Vagina (tissue), 2 donors: ENCODE results near the gene IZUMO1. TPM values are rescaled to one million over a fixed set of nuclear protein-coding genes. Genes with fewer than 3 reads are reported as not detected.

Experiments
- DNase-seq, 2 donors: peaks; one replicate each; pipeline ENCODE4 v3.0.0-alpha.2; 2017; ENCODE audit errors: extremely low spot score in 2 of 2
- H3K27ac ChIP-seq: fragments of 200-600 bp; sonication (generic); one replicate; pipeline ENCODE4 v1.5.1; 2019
- H3K27me3 ChIP-seq: fragments of 200-600 bp; sonication (generic); one replicate; pipeline ENCODE4 v1.5.1; 2019
- H3K36me3 ChIP-seq, 2 donors: fragments of 200-600 bp; sonication (generic); one replicate each; pipeline ENCODE4 v1.5.1; 2017 to 2019
- H3K4me1 ChIP-seq: fragments of 200-600 bp; sonication (generic); one replicate; pipeline ENCODE4 v1.5.1; 2019
- H3K4me3 ChIP-seq, 2 donors: fragments of 200-600 bp; sonication (generic); 1 replicate in 1 of 2; 2 replicates in 1 of 2; pipeline ENCODE4 v1.5.1; 2016 to 2019
- H3K9me3 ChIP-seq: fragments of 200-600 bp; sonication (generic); one replicate; pipeline ENCODE4 v1.5.1; 2019
- CTCF ChIP-seq, 3 experiments: fragments of 450-650 bp in 2 of 3; fragments of 200-600 bp in 1 of 3; sonication (generic) in 1 of 3; IDR thresholded peaks; one replicate each; pipeline ENCODE4 v1.5.1; 2017 to 2019; ENCODE audit warnings: antibody characterized with exemption in 3 of 3, mild to moderate bottlenecking in 2 of 3, moderate library complexity in 2 of 3
- POLR2A ChIP-seq, 2 donors: fragments of 450-650 bp; IDR thresholded peaks; one replicate each; pipeline ENCODE4 v1.6.1; 2017; ENCODE audit warnings: antibody characterized with exemption in 2 of 2, mild to moderate bottlenecking in 2 of 2, moderate library complexity in 2 of 2
- POLR2AphosphoS5 ChIP-seq, 2 donors: sonication (generic); formaldehyde crosslinking; IDR thresholded peaks; one replicate each; pipeline ENCODE4 v1.9.0; 2017; ENCODE audit warnings: antibody characterized with exemption in 2 of 2, mild to moderate bottlenecking in 2 of 2, low read depth in 1 of 2; ENCODE audit not compliant: insufficient read depth in 1 of 2
- intact Hi-C: fragments of 100-400 bp; cut with DNase I; formaldehyde crosslinking; loops from one replicate; pipeline ENCODE4 v1.15.1; 2023
- total RNA-seq: library from RNA; depleted of rRNA; stranded (reverse); fragments of >200 nt; gene quantifications from one replicate; pipeline ENCODE4 v1.2.3, GENCODE V29; 2016

IZUMO1 gene
- total RNA-seq, 1 donor from 2014 or later: 2.2 TPM

GRCh38 chr19:48750771-48751504 lies 4.2 kb upstream of the IZUMO1 start:
- DNase-seq: no peak
- Histone ChIP-seq H3K27ac (no peak overlapping the region), H3K4me3 (no peak overlapping the region), H3K9me3 (no peaks in the 10 kb centered on the region), H3K36me3 (no peaks in the 10 kb centered on the region), H3K27me3 (no peaks in the 10 kb centered on the region), H3K4me1 (peaks cover 26% of the 10 kb centered on the region)
- intact Hi-C loops: no loop called here
- TF ChIP-seq POLR2AphosphoS5 (IDR thresholded peaks at IDR 0.05; ENCODE audit: insufficient read depth in 1 of 2, low read depth in 1 of 2) (no peak), CTCF (IDR thresholded peaks at IDR 0.05) (no peak), POLR2A (IDR thresholded peaks at IDR 0.05) (no peak)

GRCh38 chr19:48750351-48750750 lies 3.6 kb upstream of the IZUMO1 start:
- no peaks in the 10 kb centered on the region for H3K27me3 ChIP-seq
- H3K27ac ChIP-seq: no peak overlapping the region
- no peak overlapping the region for H3K4me3 ChIP-seq
- no peaks in the 10 kb centered on the region for H3K9me3 ChIP-seq
- TF ChIP-seq POLR2A (IDR thresholded peaks at IDR 0.05) (no peak), POLR2AphosphoS5 (IDR thresholded peaks at IDR 0.05; ENCODE audit: insufficient read depth in 1 of 2, low read depth in 1 of 2) (no peak), CTCF (IDR thresholded peaks at IDR 0.05) (no peak)
- H3K4me1 ChIP-seq: peaks cover 26% of the 10 kb centered on the region
- no peak for DNase-seq
- intact Hi-C loops: no loop called here
- no peaks in the 10 kb centered on the region for H3K36me3 ChIP-seq

- no peak for DNase-seq
- Histone ChIP-seq H3K4me1 (peaks cover 26% of the 10 kb centered on the region), H3K4me3 (no peak overlapping the region), H3K36me3 (no peaks in the 10 kb centered on the region), H3K27me3 (no peaks in the 10 kb centered on the region), H3K9me3 (no peaks in the 10 kb centered on the region), H3K27ac (no peak overlapping the region)
- intact Hi-C loops: no loop called here
- TF ChIP-seq POLR2A (IDR thresholded peaks at IDR 0.05) (no peak), POLR2AphosphoS5 (IDR thresholded peaks at IDR 0.05; ENCODE audit: insufficient read depth in 1 of 2, low read depth in 1 of 2) (no peak), CTCF (IDR thresholded peaks at IDR 0.05) (no peak)
These were observed 3.0 kb upstream of the IZUMO1 start for GRCh38 chr19:48749571-48750198.

GRCh38 chr19:48746110-48746509 lies 599 bp downstream of the IZUMO1 start:
- peaks cover 11% of the 10 kb centered on the region for H3K4me1 ChIP-seq
- no peaks in the 10 kb centered on the region for H3K27me3 ChIP-seq
- no peak overlapping the region for H3K4me3 ChIP-seq
- no peaks in the 10 kb centered on the region for H3K9me3 ChIP-seq
- H3K36me3 ChIP-seq: no peaks in the 10 kb centered on the region
- intact Hi-C loops: no loop called here
- H3K27ac ChIP-seq: peak overlapping the region; percentile 72
- DNase-seq: no peak
- TF ChIP-seq CTCF (IDR thresholded peaks at IDR 0.05) (no peak), POLR2AphosphoS5 (IDR thresholded peaks at IDR 0.05; ENCODE audit: insufficient read depth in 1 of 2, low read depth in 1 of 2) (no peak), POLR2A (IDR thresholded peaks at IDR 0.05) (no peak)
